OCI-LY3 (cell line): ENCODE measurements around the gene SH3RF3.

Experiments used
- H2AFZ ChIP-seq: fragments of 200-600, 300-600 bp; shearing (Covaris generic); 2 replicates; pipeline ENCODE4 v1.6.0; 2014; ENCODE audit warnings: antibody characterized with exemption, low read depth, low read length
- H3K27ac ChIP-seq: fragments of 200-600, 300-600 bp; sonication (generic); 2 replicates; pipeline ENCODE4 v1.5.1; 2014; ENCODE audit warnings: mild to moderate bottlenecking, low read length, moderate library complexity, mixed read lengths
- H3K27me3 ChIP-seq: fragments of 200-600, 300-600 bp; sonication (generic); 2 replicates; pipeline ENCODE4 v1.6.1; 2014; ENCODE audit warnings: low read depth, low read length, mixed read lengths
- H3K36me3 ChIP-seq: fragments of 200-600, 300-600 bp; sonication (generic); replicated peaks from 2 replicates; pipeline ENCODE3; 2014; ENCODE audit warnings: low read depth, low read length, mixed read lengths
- H3K4me1 ChIP-seq: fragments of 300-600, 200-600 bp; sonication (generic); 2 replicates; pipeline ENCODE4 v1.6.1; 2014; ENCODE audit warnings: low read length, mixed read lengths
- H3K4me2 ChIP-seq: fragments of 200-600, 300-600 bp; sonication (generic); 2 replicates; pipeline ENCODE4 v1.6.1; 2014; ENCODE audit warnings: low read length, mixed read lengths
- H3K4me3 ChIP-seq: fragments of 300-600, 200-600 bp; sonication (generic); 2 replicates; pipeline ENCODE4 v1.5.1; 2014; ENCODE audit warnings: antibody characterized with exemption, mild to moderate bottlenecking, low read length, moderate library complexity
- H3K79me2 ChIP-seq: fragments of 300-600, 200-600 bp; shearing (Covaris generic); 2 replicates; pipeline ENCODE4 v1.6.1; 2014; ENCODE audit warnings: mild to moderate bottlenecking, low read length, mixed read lengths
- H3K9ac ChIP-seq: fragments of 300-600, 200-600 bp; shearing (Covaris generic); 2 replicates; pipeline ENCODE4 v1.6.0; 2014; ENCODE audit warnings: mild to moderate bottlenecking, low read length, moderate library complexity
- H3K9me3 ChIP-seq: fragments of 200-600, 300-600 bp; shearing (Covaris generic); 2 replicates; pipeline ENCODE4 v1.6.1; 2014; ENCODE audit warnings: low read length, mixed read lengths; ENCODE audit not compliant: insufficient read depth
- H4K20me1 ChIP-seq: fragments of 200-600, 300-600 bp; sonication (generic); 2 replicates; pipeline ENCODE4 v1.6.1; 2016; ENCODE audit warnings: low read length, mixed read lengths; ENCODE audit not compliant: insufficient read depth
- EZH2phosphoT487 ChIP-seq: fragments of 200-600 bp; shearing (Covaris generic); IDR thresholded peaks from 2 replicates; pipeline ENCODE4 v1.6.1; 2018; ENCODE audit warnings: antibody characterized with exemption, mixed run types, low read depth
- TF ChIP-seq, protein P1 (sequence below): fragments of 200-600, 300-600 bp; sonication (generic); IDR thresholded peaks from 2 replicates; pipeline ENCODE4 v1.5.1; 2014; ENCODE audit warnings: antibody characterized with exemption, low read length, low read depth

The SH3RF3 gene

DNA sequence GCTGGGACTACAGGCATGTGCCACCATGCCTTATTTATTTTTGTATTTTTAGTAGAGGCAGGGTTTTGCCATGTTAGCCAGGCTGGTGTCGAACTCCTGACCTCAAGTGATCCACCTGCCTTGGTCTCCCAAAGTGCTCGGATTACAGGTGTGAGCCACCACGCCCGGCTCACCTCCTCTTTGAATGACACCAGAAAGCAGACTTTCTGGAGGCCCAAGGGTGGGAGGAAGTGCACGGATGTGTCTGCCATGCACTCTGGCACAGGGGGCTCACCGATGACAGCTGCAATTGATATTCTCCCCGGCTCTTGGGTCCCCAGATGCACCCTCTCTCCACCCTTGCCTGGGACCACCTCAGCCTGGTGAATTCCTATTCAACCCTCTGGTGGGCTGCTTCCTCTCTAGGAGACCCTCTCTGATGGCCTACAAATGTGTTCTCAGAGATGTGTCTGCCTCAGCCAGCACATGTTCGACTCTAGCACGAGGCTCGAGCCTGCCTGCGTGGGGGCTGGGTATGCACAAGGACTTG, 397.5 kb downstream of the SH3RF3 start:
- no peak overlapping the region for H3K4me3 ChIP-seq
- H3K9me3 ChIP-seq = no peaks in the 10 kb centered on the region
- no peaks in the 10 kb centered on the region for H3K79me2 ChIP-seq
- H3K4me2 ChIP-seq = no peak overlapping the region
- H3K36me3 ChIP-seq = no peaks in the 10 kb centered on the region
- no peaks in the 10 kb centered on the region for H4K20me1 ChIP-seq
- H3K9ac ChIP-seq = no peak overlapping the region
- no peaks in the 10 kb centered on the region for H3K4me1 ChIP-seq
- peaks cover 12% of the 10 kb centered on the region; the same call in 1 of the 2 replicates for H3K27me3 ChIP-seq
- H3K27ac ChIP-seq = no peak overlapping the region
- H2AFZ ChIP-seq = no peak overlapping the region
- no peak for TF ChIP-seq EZH2phosphoT487
- TF ChIP-seq, protein P1, sequence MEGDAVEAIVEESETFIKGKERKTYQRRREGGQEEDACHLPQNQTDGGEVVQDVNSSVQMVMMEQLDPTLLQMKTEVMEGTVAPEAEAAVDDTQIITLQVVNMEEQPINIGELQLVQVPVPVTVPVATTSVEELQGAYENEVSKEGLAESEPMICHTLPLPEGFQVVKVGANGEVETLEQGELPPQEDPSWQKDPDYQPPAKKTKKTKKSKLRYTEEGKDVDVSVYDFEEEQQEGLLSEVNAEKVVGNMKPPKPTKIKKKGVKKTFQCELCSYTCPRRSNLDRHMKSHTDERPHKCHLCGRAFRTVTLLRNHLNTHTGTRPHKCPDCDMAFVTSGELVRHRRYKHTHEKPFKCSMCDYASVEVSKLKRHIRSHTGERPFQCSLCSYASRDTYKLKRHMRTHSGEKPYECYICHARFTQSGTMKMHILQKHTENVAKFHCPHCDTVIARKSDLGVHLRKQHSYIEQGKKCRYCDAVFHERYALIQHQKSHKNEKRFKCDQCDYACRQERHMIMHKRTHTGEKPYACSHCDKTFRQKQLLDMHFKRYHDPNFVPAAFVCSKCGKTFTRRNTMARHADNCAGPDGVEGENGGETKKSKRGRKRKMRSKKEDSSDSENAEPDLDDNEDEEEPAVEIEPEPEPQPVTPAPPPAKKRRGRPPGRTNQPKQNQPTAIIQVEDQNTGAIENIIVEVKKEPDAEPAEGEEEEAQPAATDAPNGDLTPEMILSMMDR = no peak

DNA sequence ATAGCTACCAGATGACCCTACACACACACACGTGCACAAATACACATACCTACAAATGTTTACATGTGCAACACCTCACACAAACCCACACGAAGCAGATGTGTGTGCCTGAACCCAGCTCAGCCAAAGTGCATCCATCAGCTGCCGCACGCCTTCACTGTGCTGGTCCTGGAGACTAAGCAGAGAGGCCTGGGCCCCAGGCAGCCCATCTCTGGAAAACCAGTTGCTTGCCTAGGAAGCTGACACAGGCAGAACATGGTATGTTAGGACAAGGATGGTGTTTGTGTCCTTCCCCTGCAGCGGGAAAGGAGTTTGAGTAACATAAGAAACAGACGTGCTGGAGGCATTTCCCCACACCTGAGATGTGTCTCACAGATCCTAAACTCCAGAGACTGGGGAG, 398.1 kb downstream of the SH3RF3 start:
- no peak overlapping the region for H3K4me3 ChIP-seq
- no peak overlapping the region for H3K4me2 ChIP-seq
- TF ChIP-seq EZH2phosphoT487 = no peak
- TF ChIP-seq, protein P1 = no peak

GRCh38 chr2:109527846-109528705, 399.1 kb downstream of the SH3RF3 start:
- Histone ChIP-seq H3K36me3 (no peaks in the 10 kb centered on the region), H3K9me3 (no peaks in the 10 kb centered on the region), H3K4me1 (no peaks in the 10 kb centered on the region), H3K27me3 (peaks cover 18% of the 10 kb centered on the region; the same call in 1 of the 2 replicates), H3K27ac (no peak overlapping the region), H3K4me3 (no peak overlapping the region), H4K20me1 (no peaks in the 10 kb centered on the region), H3K79me2 (no peaks in the 10 kb centered on the region), H2AFZ (no peak overlapping the region), H3K4me2 (no peak overlapping the region), H3K9ac (no peak overlapping the region)
- no peak for TF ChIP-seq EZH2phosphoT487
- TF ChIP-seq, protein P1 = no peak

More for the DNA sequence above, 398.1 kb downstream of the SH3RF3 start:
- Histone ChIP-seq H3K79me2 (no peaks in the 10 kb centered on the region), H3K27ac (no peak overlapping the region), H3K9me3 (no peaks in the 10 kb centered on the region), H3K27me3 (peaks cover 17% of the 10 kb centered on the region; the same call in 1 of the 2 replicates), H4K20me1 (no peaks in the 10 kb centered on the region), H3K9ac (no peak overlapping the region), H2AFZ (no peak overlapping the region), H3K36me3 (no peaks in the 10 kb centered on the region), H3K4me1 (no peaks in the 10 kb centered on the region)

- H4K20me1 ChIP-seq = no peaks in the 10 kb centered on the region
- no peaks in the 10 kb centered on the region for H3K4me1 ChIP-seq
- no peak for TF ChIP-seq EZH2phosphoT487
- TF ChIP-seq, protein P1 = no peak
- H3K36me3 ChIP-seq = no peaks in the 10 kb centered on the region
- H3K79me2 ChIP-seq = no peaks in the 10 kb centered on the region
- peaks cover 18% of the 10 kb centered on the region; the same call in 1 of the 2 replicates for H3K27me3 ChIP-seq
- H3K27ac ChIP-seq = no peak overlapping the region
- no peak overlapping the region for H2AFZ ChIP-seq
- no peak overlapping the region for H3K4me3 ChIP-seq
- H3K9me3 ChIP-seq = no peaks in the 10 kb centered on the region
- H3K4me2 ChIP-seq = no peak overlapping the region
- H3K9ac ChIP-seq = no peak overlapping the region
Observed at GRCh38 chr2:109528811-109529501, 400.0 kb downstream of the SH3RF3 start.
